Stomach smooth muscle (tissue), 2 donors: ENCODE results near the gene CD72.

Experiments used
- H3K27ac ChIP-seq: one replicate; pipeline ENCODE4 v1.7.0; 2013; ENCODE audit warnings: mild to moderate bottlenecking, low read length, inconsistent platforms
- H3K27me3 ChIP-seq, 2 donors: one replicate each; pipeline ENCODE4 v1.7.0; 2013; ENCODE audit warnings: low read length in 2 of 2; ENCODE audit not compliant: insufficient read depth in 2 of 2, control insufficient read depth in 1 of 2
- H3K36me3 ChIP-seq, 2 donors: one replicate each; pipeline ENCODE4 v1.7.0; 2013; ENCODE audit warnings: low read length in 2 of 2; ENCODE audit not compliant: control insufficient read depth in 2 of 2, insufficient read depth in 2 of 2
- H3K4me1 ChIP-seq: one replicate; pipeline ENCODE4 v1.7.0; 2013; ENCODE audit warnings: low read length; ENCODE audit not compliant: control insufficient read depth, insufficient read depth
- H3K4me3 ChIP-seq, 2 donors: one replicate each; pipeline ENCODE4 v1.7.0; 2013; ENCODE audit warnings: low read length in 2 of 2
- H3K9ac ChIP-seq, 2 donors: one replicate each; pipeline ENCODE4 v1.7.0; 2013; ENCODE audit warnings: low read length in 2 of 2, mild to moderate bottlenecking in 1 of 2
- H3K9me3 ChIP-seq, 2 donors: one replicate each; pipeline ENCODE4 v1.7.0; 2013; ENCODE audit warnings: low read length in 2 of 2; ENCODE audit not compliant: control insufficient read depth in 2 of 2
- donor health status: healthy.
- donor health status: Pancreatic carcinoma.

Gene CD72

DNA sequence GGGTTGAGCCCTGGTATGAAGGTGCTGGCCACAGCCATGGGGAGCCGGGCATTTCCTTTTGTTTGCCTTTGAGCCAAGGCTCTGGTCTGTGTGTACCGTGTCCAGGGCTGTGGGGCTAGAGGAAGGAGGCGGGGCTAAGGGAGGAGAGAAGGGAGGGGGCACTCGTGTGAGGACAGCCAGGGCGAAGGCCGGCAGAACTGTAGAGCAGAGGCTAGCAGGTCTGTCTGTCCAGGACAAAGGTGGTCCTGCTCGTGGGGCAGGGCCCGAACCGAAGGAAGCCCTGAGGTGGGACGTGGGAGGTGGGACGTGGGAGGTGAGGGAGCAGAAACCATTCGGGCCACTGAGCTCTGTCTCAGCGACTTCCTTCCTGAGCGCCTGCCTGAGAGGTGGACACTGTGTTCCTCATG is 54.4 kb downstream of the CD72 start:
- H3K9me3 ChIP-seq: no peaks in the 10 kb centered on the region
- peak overlapping the region; percentile 59 to 69 for H3K9ac ChIP-seq
- H3K27ac ChIP-seq: peak overlapping the region; percentile 86
- H3K36me3 ChIP-seq: peaks cover 9 to 19% of the 10 kb centered on the region in 2 donors
- peaks cover 35% of the 10 kb centered on the region for H3K4me1 ChIP-seq
- peak overlapping the region; percentile 36 to 61 for H3K4me3 ChIP-seq
- no peaks in the 10 kb centered on the region for H3K27me3 ChIP-seq

DNA sequence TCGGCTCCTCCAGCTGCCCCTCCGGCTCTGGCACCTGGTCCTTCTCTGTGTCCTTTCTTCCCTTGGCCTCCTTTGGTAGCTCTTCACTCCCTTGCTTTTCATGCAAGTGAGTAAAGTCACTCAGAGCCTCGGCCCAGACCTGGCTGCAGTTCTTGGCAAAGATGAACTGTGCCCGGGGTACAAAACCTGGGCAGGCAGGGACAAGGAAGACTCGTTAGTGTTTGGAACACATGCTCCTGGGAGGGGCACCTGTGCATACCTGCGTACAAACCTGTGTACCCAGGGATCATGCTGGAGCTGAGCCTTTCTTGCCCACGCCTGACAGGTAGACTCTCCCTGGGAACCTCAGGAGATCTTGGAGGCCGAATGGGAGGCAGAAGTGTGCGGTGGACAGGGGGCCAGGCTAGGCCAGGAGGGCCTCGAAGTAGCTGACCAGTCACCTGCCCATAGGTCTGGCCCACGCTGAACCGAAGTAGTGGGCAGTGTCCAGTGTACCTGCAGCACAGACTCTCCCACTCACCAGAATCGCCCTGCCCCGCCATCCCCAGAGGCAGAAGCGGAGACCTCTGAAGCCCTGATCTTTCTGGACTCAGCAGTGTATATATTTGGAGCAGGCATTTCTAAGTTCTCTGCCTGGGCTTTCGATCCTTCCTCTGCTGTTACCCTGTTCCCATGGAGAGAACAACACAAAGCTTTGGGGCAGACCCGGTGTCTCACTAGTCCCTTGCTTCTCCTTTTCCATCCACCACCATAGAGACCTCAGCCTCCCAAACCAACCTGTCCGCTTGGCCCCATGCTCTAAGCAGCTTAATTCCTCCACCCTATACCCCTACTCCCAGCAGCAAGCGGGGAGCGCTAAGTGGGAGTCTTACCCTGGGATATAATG is 55.1 kb downstream of the CD72 start:
- H3K9me3 ChIP-seq: no peaks in the 10 kb centered on the region
- peak overlapping the region; percentile 36 to 61 for H3K4me3 ChIP-seq
- H3K27me3 ChIP-seq: no peaks in the 10 kb centered on the region
- H3K4me1 ChIP-seq: peaks cover 35% of the 10 kb centered on the region
- peaks cover 16 to 25% of the 10 kb centered on the region in 2 donors for H3K36me3 ChIP-seq
- peak overlapping the region; percentile 86 for H3K27ac ChIP-seq
- H3K9ac ChIP-seq: peak overlapping the region; percentile 59 to 69

DNA sequence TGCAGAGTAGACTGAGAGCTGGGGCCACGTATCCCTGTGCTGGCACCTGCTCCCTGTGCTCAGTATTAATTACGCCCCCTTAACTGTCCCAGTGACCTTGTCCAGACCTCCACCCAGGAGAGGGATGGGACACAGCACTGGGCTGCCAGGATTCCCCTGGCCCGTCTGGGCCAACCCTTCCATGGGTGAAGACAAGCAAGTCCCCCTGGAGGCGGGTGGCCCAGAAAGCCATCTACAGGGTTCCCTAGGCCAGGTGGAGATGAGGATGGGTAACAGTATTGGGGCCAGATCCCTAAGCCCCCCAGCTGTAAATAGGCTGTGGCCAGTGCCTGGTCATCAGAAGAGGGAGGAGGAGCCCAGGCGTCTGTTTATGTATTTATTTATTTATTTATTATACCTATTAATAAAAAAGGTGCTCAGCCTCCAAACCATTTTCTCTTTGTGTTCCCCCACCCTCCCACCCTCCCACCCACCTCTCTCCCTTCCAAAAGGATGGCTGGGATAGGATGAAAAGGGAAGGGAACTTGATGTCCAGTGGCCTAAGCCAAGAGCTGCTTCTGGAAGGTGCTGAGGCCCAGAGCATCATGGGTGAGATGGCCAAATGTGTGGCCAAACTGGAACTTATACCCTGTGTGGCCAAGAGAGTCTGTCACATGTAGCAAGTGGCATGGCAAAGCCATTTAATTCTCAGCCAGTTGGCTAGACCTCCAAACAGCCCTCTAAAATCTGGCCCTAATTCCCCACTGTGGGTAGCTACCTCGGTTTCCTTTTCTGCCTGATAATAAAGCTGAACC is 56.5 kb downstream of the CD72 start:
- Histone ChIP-seq H3K27me3 (no peaks in the 10 kb centered on the region), H3K27ac (peak overlapping the region; percentile 86), H3K9ac (no peak overlapping the region), H3K4me1 (peaks cover 35% of the 10 kb centered on the region), H3K4me3 (no peak overlapping the region), H3K36me3 (peaks cover 30 to 39% of the 10 kb centered on the region in 2 donors), H3K9me3 (no peaks in the 10 kb centered on the region)

DNA sequence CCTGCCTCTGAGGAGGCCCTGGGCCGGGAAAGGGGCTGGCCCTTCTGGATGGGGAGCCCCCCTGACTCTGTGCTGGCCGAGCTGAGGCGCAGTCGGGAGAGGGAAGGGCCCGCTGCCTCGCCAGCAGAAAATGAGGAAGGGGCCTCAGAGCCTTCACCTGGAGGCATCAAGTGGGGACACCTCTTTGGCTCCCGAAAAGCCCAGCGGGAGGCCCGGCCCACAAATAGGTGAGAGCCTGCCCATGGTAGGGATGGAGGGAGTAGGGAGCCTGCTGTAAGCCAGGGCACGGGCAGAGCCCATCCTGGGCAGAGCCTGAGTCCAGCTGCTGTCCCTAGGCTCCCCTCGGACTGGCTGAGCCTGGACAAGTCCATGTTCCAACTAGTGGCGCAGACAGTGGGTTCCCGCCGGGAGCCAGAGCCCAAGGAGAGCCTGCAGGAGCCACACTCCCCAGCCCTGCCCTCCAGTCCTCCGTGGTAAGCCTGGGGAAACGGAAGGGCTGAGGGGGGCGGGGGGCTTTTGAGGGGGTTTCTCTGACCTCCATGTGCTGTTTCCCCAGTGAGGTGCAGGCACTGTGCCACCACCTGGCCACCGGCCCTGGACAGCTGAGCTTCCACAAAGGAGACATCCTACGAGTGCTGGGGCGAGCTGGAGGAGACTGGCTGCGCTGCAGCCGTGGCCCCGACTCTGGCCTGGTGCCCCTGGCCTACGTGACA is 57.4 kb downstream of the CD72 start:
- Histone ChIP-seq H3K9ac (no peak overlapping the region), H3K9me3 (no peaks in the 10 kb centered on the region), H3K36me3 (peaks cover 39 to 46% of the 10 kb centered on the region in 2 donors), H3K27me3 (no peaks in the 10 kb centered on the region), H3K4me3 (no peak overlapping the region), H3K4me1 (peaks cover 35% of the 10 kb centered on the region), H3K27ac (peak overlapping the region; percentile 41)
